ENCODE results near the gene ADARB2.

- TF ChIP-seq EGR1 (IDR thresholded peaks at IDR 0.05) = no peak
- no peak for TF ChIP-seq YY1 (IDR thresholded peaks at IDR 0.05; ENCODE audit: low read depth)
- no peak for TF ChIP-seq EP300 (IDR thresholded peaks at IDR 0.05; ENCODE audit: borderline replicate concordance)
- TF ChIP-seq, protein P1, sequence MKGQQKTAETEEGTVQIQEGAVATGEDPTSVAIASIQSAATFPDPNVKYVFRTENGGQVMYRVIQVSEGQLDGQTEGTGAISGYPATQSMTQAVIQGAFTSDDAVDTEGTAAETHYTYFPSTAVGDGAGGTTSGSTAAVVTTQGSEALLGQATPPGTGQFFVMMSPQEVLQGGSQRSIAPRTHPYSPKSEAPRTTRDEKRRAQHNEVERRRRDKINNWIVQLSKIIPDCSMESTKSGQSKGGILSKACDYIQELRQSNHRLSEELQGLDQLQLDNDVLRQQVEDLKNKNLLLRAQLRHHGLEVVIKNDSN (IDR thresholded peaks at IDR 0.05) = no peak
- TF ChIP-seq ZBTB7A (IDR thresholded peaks at IDR 0.05; ENCODE audit: low read depth) = no peak
- TF ChIP-seq TAF1 (IDR thresholded peaks at IDR 0.05; ENCODE audit: low read depth) = no peak
- TF ChIP-seq, protein P2, sequence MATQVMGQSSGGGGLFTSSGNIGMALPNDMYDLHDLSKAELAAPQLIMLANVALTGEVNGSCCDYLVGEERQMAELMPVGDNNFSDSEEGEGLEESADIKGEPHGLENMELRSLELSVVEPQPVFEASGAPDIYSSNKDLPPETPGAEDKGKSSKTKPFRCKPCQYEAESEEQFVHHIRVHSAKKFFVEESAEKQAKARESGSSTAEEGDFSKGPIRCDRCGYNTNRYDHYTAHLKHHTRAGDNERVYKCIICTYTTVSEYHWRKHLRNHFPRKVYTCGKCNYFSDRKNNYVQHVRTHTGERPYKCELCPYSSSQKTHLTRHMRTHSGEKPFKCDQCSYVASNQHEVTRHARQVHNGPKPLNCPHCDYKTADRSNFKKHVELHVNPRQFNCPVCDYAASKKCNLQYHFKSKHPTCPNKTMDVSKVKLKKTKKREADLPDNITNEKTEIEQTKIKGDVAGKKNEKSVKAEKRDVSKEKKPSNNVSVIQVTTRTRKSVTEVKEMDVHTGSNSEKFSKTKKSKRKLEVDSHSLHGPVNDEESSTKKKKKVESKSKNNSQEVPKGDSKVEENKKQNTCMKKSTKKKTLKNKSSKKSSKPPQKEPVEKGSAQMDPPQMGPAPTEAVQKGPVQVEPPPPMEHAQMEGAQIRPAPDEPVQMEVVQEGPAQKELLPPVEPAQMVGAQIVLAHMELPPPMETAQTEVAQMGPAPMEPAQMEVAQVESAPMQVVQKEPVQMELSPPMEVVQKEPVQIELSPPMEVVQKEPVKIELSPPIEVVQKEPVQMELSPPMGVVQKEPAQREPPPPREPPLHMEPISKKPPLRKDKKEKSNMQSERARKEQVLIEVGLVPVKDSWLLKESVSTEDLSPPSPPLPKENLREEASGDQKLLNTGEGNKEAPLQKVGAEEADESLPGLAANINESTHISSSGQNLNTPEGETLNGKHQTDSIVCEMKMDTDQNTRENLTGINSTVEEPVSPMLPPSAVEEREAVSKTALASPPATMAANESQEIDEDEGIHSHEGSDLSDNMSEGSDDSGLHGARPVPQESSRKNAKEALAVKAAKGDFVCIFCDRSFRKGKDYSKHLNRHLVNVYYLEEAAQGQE (IDR thresholded peaks at IDR 0.05; ENCODE audit: low read depth) = no peak
Measured at GRCh38 chr10:1333981-1334380, 403.3 kb downstream of the ADARB2 start.

Data from Ishikawa (cell line).